KBM-7 (cell line): ENCODE data around the gene LYPD5.
A peak's percentile ranks its signal among the peaks of the same experiment; 100 is the strongest.
"Not testable (repeated sequence)": the region's sequence is repeated elsewhere in the genome, so short reads cannot be mapped to it uniquely, and the experiment has no call there.

Experiments
- DNase-seq: peaks from one replicate; pipeline ENCODE4 v3.0.0-alpha.2; 2015
- in situ Hi-C: fragments of 300-500 bp; cut with MboI; formaldehyde crosslinking; loops from 2 replicates; pipeline ENCODE4 v1.14.3; 2020; ENCODE audit warnings: low sequenced_read_pairs, low pct_unique_long_range_greater_than_20kb, mixed read lengths

LYPD5 gene

DNA sequence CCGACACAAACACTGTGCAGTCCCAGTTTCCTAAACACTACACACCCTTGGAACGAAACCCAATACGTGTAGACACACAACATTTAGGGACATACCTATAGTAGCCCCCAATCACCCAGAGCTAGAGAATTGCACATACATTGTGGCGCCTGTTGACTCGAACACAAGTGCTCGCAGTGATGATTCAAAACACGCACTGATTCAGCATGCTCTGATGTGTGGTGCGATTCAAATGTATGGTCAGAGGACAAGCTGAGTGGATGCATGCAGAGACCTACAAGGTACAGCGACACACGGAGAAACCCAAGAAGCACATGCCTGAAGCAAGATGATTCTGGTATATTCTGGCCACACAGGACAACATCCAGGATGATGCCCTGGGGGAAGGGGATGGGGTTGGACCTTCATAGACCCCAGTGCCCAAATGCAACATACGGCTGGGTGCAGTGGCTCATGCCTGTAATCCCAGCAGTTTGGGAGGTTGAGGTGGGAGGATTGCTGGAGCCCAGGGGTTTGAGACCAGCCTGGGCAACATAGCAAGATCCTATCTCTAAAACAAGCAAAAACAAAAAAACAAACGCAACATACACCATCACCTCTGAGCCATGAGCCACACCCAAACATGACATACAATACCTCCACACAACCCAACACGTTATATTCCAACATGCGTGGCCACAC lies 20.5 kb downstream of the LYPD5 start:
- in situ Hi-C loops = no loop called here

DNA sequence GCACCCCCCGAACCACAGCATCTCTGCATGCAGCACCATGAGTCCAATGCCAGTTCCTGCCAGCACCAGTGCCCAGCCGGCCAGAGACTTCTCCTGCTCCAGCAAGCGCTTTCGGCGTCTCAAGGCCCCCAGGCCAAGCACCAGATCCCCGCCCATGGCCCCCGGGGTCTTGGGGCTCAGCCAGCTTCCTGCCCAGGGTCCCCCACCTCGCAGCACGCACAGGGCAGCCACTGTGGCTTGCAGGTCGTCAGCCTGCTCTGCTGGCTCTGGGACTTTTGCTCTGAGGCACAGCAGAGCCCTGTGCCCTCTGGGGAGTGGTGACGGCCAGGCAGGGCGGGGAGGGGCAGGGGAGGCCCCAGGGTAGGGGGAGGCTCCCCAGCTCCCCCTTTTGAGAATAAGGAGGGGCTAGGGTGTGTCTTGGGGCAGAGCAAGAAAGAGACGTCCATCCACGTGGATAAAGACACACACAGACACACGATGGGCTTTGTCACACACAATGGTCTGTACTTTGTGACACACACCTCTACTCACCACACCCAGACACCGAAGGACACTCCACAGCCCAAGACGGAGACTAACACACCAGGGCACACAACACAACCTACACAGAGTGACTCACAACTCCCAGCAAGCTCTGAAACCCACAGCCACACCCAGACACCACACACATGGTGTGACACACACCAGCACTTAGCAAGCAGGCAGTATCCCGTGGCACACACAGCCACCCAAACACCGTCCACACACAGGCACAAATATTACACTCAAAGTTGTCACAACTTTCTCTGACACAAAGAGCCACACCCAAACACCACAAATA lies 21.3 kb downstream of the LYPD5 start, which contains the start of gene KCNN4:
Gene KCNN4, minus strand, starts transcription at position 268 of the 820 bp plus-strand sequence. Its CDS starts 112 bp downstream, at position 156.
- peak; percentile 55 for DNase-seq
- in situ Hi-C loops = no loop called here

More for the DNA sequence above, 20.5 kb downstream of the LYPD5 start:
- no peak for DNase-seq

DNA sequence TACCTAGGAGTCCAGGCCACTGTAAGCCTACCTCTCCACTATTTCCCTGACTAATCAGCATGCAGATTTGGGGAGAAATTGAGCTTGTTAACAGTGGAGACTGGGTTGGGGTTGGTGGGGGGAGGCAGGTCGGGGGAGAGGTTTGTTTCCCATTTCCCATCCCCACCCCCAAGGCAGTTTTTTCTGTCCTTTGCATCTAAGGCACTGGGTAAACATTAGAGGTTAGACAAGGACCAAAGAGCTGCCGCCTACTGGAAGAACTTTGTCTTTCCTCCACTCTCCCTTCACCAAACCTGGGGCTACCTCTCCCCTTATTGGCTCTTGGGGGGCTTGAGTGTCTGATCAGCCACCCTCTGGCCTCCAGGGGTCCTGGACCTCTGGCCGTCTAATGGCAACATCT lies 22.4 kb downstream of the LYPD5 start:
- DNase-seq = peak; percentile 76

DNA sequence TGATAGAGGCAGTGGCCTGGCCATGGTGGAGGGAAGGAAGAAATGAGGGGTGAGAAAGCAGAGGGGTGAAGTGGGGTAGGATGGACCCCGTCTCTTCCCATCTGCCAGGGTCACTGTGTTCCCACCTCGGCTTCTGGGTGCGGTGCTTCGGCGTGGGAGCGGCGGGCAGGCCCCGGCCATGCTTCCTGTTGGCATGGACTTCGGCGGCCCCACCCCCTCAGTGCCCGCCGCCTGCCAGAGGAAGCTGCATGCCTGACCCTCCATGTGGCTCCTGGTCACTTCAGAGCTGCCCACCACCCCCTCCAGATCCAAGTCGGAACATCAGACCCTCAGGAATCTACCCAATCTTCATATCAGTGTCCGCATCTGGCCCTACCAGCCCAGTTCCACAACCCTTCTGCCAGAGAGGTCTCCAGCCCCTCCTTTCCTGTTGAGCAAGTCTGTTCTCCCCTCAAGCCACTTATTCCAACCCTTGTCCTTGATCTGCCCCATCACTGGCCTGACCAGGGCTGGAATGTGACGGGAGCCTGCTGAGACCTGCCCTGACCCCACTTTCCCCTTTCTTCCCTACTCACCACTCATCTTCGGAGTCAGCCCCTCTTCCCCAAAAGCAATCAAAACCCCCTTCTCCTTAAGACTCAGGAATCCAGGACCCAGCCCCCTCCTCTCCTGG lies 23.0 kb downstream of the LYPD5 start:
- peak; percentile 42 for DNase-seq
- in situ Hi-C loops = no loop called here

More for the DNA sequence above, 22.4 kb downstream of the LYPD5 start:
- in situ Hi-C loops = no loop called here

DNA sequence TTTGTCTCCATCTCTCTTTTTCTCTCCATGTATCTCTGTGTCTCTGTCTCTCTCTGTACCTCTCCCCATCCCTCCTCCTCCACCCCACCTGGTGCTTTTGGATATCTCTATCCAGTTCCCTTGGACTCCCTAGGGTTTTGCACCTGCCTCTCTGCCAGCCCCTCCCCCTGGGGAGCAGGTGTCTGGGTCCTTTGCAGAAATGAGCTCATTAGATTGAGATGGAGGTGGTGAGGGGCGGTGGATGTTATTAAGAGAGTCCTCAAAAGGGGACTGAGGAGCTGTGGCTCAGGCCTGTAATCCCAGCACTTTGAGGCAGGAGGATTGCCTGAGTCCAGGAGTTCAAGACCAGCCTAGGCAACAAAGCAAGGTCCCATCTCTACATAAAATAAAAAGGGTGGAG lies 23.6 kb downstream of the LYPD5 start:
- in situ Hi-C loops = no loop called here
- no peak for DNase-seq

DNA sequence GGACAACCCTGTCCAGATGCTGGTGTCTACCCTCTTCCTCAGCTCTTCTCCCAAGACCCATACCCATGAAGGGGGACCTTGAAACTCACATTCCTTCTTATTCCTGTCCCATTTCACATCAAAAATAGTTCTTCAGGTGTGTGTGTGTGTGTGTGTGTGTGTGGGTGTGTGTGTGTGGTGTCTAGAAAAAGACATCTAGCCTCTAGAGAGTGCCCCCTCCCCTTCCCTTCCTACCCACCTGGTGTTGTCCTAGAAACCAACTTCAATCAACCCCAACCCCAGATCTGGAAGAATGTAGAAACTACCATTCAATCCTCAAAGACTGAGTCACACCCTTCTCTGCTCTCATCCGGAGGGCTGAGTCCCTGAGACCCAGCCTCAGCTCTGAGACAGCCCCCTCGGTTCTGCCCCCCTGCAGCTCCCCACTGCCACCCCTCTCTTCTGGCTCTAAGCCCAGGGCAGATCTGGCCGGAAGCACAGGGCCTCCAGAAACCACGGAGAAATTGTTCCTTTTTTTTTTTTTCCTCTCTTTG lies 25.0 kb downstream of the LYPD5 start:
- in situ Hi-C loops = no loop called here
- peak; percentile 97 for DNase-seq

DNA sequence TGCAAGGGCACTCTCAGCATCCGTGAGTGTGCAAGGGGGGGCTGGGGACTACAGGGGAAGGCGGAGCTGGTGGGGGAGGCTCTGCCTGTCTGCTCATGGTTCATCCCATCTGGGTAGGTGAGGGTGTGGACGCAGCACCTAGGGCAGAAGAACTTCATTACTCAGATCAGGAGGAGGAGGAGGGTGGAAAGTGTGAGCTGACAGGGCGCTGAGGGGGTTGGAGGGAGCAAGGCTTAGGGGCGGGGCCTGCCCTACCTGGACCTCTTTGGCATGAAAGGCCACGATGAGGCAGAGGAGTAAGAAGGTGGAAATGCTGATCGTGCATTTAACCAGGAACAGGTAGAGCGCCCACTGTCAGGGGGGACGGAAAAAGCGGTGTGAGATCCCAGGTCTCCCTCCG lies 26.0 kb downstream of the LYPD5 start:
- in situ Hi-C loops = no loop called here
- DNase-seq = no peak

DNA sequence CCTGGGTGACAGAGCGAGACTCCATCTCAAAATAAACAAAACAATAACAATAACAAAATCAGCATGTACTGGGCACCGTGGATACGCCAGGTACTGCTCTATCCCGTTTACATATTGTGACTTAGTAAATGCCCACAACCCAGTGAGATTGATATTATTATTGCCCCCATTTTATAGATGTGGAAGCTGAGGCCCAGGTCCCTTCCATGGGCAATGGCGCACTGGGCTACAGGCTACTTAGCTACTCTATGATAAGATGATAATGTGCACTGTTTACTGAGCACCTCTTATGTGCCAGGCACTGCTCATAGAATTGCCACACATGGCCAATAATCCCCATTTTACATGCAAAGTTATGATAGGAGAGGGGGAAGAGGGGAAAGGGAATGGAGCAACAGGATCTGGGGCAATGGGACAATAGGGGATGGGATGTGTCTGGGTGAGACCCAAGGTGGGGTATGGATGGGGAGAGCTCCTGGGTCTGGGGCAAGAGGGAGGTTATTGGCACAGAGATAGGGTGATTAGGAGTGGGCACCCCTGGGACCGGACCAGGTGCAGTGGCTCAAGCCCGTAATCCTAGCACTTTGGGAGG lies 26.9 kb downstream of the LYPD5 start:
- DNase-seq = no peak
- in situ Hi-C loops = no loop called here

DNA sequence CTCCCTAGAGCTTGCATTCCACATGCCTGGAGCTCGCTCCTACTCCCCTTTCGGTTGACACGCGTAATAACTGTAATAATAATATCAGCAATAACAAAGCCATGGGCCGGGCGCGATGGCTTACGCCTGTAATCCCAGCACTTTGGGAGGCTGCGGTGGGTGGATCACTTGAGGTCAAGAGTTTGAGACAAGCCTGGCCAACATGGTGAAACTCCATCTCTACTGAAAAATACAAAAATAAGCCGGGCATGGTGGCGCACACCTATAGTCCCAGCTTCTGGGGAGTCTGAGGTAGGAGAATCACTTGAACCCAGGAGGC lies 27.3 kb downstream of the LYPD5 start:
- in situ Hi-C loops, DNase-seq: not testable (repeated sequence)

DNA sequence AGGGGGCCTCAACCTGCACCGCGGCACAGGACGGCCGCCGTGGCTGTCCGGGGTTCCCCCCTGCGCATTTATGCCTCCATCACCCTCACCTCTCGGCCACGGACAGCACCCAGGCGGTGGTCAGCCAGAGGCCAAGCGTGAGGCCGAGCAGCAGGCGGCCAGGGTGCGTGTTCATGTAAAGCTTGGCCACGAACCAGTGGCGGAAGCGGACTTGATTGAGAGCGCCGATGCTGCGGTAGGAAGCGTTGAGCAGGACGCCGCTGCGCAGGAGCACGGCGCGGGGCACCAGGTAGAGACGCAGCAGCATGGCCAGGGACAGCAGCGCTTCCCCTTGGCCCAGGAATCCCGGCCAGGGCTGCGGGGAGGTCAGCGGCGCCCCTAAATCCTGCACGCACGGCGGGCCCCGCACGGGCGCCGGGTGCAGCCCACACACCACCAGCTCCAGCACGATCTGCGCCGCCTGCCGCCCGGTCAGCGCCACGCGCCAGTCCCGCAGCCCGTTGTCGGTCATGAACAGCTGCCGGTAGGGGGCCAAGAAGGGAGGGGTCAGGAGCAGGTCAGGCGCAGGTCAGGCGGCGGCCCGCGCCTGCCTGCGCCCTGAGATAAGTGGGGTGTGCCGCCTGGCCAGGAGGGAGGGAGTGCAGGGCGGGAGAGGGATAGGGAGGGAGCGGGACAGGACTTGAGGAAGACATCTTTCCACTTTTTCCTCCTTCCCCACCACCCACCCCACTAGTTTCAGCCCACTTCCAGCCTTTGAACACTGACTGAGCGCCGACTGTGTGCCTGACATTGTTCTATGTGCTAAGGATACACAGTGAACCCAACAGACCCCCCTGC lies 27.9 kb downstream of the LYPD5 start:
- in situ Hi-C loops = no loop called here
- no peak for DNase-seq

DNA sequence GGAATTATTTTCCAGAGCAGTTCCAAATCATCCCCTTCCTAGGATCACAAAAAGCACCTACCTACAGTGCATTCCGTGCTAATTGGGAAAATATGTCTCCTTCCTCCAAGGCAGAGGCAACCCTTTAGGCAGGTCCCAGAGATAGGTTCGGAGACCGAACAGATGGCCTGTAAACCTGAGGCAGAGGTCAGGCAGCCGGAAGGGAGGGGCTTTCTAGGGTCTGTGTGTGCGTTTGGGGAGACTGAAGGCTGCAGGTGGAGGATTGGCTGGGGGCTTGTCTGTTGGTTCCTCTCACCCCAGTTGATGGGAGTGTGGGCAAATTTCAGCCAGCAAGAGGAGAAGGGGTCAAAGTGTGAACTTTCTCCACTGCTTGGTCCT lies 28.5 kb downstream of the LYPD5 start:
- in situ Hi-C loops = no loop called here
- no peak for DNase-seq

DNA sequence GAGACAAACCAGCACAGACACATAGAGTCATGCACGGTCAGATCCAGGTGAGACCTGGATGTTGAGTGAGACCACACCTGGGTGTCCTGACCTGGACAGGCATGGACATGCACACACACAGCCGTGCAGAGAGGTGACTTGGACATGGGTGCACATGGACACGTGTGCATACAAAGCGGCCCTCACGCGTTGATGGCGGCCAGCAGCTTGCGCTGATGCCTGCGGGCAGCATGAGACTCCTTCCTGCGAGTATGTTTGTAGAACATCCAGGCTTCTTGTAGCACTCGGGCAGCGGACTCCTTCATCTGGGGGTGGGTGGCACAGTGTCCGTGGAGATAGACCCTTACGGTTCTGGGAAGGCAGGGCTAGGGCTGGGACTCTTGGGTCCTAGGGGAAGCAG lies 33.0 kb downstream of the LYPD5 start:
- in situ Hi-C loops = no loop called here
- no peak for DNase-seq

DNA sequence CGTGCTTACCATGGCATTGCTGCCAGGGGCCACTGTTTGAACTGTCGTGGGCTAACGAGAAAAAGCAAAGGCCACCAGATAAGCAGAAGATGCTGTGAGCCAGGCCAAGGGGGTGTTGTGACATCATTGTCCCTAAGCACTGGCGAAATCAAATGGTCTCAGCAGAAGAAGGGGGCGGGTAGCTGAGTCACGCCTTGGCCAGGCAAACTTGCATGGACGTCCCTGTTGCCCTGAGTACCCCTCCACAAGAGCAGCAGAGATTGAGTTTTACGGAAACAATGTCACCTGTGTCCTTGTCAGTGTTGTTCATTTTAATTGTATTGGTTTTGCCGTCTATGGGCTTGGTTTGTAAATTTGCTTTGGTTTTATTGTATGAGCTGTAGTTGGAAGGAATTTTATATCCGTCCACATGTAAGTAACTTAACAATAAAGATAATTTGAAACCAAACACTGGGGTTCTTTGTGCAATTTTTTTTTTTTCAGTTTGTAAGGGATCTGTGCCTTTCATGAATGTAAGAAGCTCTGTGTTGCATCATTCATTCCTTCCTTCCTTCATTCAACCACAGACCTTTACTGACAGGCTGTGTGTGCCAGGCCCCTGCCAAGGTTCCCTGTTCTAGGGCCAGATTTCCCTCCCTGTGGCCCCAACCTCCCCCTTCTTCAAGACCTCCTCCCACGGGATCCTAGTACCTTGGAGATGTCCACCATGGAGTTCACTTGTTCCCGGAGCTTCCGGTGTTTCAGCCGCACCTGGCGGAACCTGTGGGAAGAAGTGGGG lies 33.8 kb downstream of the LYPD5 start:
- no peak for DNase-seq
- in situ Hi-C loops = no loop called here

DNA sequence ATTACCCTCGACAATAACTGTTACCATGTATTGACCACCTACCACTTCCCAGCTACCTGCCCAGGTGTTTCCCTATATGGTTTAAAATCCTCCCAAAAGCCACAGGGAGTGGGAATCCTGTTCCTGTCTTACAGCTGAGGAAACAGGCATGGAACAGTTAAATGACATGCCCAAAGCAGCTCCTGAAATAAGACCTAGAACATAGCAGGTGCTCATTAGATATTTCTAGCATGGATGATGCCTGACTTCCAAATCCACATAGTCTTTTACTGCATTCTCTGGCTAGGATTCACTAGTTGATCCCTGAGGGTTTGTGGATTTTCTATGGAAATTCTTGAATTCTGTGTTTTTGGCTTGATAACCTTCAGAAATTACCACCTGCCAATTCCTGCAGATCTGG lies 34.4 kb downstream of the LYPD5 start:
- DNase-seq = no peak
- in situ Hi-C loops = no loop called here

DNA sequence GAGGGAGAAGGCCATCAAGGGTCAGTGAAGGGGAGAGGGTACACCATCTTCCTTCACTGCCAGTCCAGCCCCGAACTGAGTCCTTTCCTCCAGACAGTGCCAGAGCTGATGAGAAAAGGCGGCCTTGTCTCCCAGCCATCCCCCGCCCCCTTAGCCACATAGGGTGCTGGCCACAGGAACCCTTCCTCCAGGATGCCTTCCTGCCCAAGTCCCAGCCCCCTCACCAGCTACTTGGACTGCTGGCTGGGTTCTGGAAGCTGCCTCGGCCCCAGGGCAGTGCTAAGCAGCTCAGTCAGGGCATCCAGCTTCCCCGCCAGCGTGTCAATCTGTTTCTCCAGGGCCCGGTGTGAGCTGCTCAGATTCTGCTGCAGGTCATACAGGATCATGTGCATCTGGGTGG lies 34.9 kb downstream of the LYPD5 start:
- no peak for DNase-seq
- in situ Hi-C loops = no loop called here

DNA sequence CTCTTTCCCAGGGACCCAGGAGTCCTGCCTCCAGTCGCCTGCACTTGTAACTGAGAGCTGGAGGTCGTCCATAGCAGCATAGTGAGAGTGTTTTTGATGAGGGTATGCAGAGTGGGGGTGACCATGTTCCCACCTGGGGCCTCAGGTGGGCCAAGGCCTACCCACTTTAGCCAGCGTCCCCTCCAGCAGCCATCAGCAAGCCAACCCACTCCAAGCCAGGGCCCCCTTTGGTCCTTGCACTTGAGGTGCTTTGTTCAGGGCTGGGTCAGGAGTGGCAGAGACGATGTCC lies 35.5 kb downstream of the LYPD5 start:
- DNase-seq = no peak
- in situ Hi-C loops = no loop called here

DNA sequence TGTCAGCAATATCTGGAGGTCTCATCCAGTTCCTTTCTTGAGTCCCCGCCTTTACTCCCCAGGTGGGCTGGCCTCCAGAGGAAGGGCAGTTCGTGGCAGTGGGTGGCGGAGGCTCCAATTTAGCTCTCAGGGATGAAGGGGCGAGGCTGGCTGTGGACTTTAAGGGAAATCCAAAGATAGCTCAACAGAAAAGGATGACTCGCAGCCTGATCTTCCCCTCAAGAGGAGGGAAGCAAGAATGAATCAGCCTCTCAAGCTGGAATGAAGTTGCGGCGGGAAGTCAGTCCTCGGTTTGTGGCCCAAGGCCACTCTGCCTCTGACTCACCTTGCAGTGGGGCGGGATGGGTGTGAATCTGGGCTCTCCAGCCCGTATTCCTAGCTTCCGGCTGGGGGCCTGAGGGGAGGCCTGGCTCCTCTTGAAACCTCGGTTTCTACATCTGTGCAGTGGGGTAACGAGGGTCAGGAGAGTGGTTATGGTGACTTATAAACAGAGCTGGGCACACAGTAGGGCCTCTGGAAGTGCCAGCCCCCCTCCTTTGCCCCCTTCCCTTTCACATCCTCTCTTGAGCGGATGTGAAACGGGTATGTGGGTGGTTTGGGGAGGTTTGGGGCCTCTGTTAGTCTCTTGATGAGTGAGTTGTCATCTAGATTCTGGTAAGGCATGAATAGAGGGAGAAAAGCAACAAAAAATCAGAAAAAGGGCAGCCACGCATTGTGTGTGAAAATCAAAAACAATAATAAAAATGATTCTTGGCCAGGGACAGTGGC lies 37.0 kb downstream of the LYPD5 start:
- in situ Hi-C loops = no loop called here
- DNase-seq = peak; percentile 71

DNA sequence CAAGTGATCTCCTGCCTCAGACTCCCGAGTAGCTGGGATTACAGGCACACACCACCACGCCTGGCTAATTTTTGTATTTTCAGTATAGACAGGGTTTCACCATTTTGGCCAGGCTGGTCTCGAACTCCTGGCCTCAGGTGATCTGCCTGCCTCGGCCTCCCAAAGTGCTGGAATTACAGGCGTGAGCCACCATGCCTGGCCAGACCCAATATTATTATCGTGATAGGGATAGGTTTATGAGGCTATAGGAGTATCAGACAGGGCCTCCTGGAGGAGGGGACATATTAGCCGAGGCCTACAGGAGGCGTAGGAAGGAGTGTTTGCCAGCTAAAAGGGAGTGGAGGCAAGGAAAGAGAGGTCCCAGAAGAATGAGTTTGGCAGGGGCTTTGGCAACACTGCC lies 37.6 kb downstream of the LYPD5 start:
- DNase-seq, in situ Hi-C loops: not testable (repeated sequence)
